GM18867 (cell line): ENCODE results near the gene POTEH.
"Not testable (repeated sequence)": the region's sequence is repeated elsewhere in the genome, so short reads cannot be mapped to it uniquely, and the experiment has no call there.

ENCODE experiments used
- ATAC-seq: cut with Tn5 transposase; IDR thresholded peaks from one replicate; pipeline ENCODE4 v1.9.1; 2021; ENCODE audit warnings: mild to moderate bottlenecking, moderate library complexity; ENCODE audit not compliant: unreplicated experiment

The POTEH gene

DNA sequence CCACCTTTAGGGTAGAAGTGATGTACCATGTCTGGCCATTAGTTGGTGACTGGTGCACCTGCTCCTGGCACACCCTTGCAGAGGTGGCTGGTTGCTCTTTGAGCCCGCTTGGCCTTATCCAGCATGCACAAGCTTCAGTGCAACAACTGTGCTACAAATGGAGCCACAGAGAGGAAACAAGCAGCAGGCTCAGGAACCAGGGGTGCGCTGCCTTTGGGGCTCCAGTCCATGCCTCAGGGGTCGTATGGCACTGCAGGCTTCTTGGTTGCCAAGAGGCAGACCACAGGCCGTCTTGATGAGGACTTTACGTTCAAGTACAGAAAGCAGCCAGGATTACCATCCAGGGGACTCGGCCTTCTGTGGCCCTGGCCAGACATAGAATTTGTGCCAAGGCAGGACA is 44.6 kb downstream of the POTEH start:
- ATAC-seq, result not testable (repeated sequence)

DNA sequence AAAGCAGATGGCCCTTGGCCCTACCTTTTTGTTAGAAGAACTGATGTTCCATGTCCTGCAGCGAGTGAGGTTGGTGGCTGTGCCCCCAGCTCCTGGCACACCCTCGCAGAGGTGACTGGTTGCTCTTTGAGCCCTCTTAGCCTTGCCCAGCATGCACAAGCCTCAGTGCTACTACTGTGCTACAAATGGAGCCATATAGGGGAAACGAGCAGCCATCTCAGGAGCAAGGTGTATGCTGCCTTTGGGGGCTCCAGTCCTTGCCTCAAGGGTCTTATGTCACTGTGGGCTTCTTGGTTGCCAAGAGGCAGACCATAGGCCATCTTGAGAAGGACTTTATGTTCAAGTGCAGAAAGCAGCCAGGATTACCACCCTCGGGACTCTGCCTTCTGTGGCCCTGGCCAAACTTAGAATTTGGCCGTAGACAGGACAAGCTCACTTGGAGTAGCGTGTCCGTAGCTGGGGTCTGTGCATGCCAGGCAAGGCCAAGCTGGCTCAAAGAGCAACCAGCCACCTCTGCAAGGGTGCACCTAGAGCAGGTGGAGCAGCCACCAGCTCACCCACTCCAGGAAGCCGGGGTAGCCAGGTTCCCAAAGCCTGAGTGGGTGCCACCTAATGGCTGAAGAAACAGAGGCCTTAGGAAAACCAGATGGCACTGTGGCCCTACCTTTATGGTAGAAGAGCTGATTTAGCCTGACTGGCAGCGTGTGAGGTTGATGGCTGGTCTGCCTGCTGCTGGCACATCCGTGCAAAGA is 48.5 kb downstream of the POTEH start:
- ATAC-seq, result not testable (repeated sequence)

DNA sequence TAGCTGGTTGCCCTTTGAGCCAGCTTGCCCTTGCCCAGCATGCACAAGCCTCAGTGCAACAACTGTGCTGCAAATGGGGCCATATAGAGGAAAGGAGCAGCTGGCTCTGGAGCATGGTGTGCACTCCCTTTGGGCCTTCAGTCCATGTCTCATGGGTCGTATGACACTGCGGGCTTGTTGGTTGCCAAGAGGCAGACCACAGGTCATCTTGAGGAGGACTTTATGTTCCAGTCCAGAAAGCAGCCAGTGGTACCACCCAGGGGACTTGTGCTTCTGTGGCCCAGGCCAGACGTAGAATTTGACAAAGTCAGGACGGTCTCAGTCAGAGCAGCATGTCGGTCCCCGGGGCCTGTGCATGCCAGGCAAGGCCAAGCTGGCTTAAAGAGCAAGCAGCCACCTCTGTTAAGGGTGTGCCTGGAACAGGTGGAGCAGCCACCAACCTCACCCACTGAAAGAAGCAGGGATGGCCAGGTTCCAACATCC is 49.1 kb downstream of the POTEH start:
- ATAC-seq, result not testable (repeated sequence)

DNA sequence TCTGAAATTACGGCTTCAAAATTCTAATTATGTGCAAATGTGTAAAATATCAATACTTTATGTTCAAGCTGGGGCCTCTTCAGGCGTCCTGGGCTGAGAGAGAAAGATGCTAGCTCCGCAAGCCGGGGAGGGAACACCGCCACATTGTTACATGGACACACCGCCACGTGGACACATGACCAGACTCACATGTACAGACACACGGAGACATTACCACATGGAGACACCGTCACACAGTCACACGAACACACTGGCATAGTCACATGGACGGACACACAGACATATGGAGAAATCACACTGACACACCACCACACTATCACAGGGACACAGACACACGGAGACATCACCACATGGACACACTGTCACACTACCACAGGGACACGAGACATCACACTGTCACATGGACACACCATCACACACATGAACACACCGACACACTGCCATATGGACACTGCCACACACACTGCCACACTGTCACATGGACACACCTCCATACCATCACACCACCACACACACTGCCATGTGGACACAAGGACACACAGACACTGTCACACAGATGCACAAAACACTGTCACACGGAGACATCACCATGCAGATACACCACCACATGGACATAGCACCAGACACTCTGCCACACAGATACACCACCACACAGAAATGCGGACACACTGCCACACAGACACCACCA is 58.0 kb downstream of the POTEH start:
- ATAC-seq, result not testable (repeated sequence)

DNA sequence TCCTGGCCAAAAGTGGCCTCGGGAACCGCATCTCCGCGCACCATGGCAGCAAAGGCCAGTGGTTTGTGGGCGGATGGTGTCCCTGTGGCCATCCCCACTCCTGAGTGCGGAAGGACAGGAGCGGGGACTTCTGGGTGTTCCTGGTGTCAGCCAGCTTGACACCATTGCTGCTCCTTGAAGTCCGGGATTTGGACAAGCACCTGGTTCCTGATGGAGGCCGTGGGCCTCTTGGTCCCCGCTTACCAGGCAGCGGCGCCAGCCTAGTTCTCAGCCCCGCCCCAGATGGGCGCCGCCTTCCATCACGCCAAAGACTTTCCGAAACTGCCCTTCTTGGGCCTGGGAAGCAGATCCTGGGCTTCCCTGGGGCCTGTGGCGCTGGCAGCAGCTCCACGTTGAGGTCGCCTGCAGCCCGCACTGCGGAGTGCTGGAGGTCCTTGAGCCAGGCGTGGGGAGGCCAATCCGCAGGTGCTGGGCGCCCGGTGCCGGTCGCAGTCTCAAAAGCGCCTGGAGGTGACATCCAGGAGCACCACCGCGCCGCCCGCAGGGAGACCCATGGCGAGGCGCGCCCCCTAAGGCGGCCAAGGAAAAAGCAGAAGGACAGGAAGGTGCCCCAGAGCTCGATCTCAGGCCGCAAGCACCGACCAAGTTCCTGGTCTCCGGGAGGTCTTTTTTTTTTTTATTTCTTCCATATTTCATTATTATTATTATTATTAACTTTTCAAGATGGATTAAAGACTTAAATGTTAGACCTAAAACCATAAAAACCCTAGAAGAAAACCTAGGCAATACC is 59.5 kb downstream of the POTEH start:
- not testable (repeated sequence) for ATAC-seq

DNA sequence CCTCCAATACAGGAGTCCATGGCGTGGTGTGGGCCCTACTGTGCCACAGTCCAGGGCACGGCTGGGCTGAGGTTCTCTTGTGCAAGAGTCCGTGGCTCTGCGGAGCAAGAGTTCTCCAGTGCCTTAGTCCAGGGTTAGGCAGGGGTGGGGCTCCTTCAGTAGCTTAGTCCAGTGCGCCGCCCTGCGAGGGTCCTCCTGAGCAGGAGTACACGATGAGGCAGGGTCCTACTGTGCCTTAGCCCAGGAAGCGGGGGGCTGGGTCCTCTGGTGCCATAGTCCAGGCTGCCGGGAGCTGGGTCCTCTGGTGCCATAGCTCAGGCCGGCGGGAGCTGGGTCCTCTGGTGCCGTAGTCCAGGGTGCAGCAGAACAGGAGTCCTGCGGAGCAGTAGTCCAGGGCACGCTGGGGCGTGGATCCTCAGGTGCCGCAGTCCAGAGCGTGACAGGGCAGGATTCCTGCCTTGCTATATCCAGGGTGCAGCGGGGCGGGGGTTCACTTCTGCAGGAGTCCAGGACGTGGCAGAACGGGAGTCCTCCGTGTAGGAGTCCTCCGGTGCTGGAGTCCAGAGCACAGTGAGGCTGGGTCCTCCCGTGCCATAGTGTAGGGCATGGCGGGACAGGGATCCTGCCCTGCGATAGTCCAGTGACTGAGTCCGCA is 69.7 kb downstream of the POTEH start:
- not testable (repeated sequence) for ATAC-seq

DNA sequence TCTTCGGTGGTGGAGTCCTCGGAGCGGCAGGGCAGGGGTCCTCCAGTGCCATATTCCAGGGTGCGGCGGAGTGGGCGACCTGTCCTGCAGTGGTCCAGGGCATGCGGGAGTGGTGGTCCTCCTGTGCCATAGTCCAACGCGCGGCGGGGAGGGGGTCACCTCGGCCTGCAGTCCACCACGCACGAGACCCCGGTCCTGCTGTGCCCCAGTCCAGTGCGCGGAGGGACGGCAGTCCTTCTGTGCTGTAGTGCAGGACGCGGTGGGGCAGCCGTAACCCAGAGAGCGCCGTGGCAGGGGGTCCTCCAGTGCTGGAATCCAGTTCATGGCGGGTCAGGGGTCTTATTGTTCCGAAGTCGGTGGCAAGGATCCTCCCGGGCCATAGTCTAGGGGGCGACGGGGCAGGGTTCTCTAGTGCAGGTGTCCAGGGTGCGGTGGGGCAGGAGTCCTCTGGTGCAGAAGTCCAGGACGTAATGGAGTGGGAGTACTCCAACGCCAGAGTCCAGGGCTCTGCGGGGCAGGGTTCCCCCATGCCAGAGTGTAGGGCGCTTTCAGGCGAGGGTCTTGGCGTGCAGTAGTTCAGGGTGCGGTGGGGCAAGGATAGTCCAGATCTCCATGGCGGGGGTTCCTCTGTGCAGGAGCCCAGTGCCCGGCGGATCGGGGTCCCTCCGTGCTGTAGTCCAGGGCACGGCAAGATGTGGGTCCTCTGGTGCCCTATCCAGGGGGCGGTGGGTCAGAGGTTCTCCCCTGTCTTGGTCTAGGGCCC is 70.7 kb downstream of the POTEH start:
- ATAC-seq, result not testable (repeated sequence)

DNA sequence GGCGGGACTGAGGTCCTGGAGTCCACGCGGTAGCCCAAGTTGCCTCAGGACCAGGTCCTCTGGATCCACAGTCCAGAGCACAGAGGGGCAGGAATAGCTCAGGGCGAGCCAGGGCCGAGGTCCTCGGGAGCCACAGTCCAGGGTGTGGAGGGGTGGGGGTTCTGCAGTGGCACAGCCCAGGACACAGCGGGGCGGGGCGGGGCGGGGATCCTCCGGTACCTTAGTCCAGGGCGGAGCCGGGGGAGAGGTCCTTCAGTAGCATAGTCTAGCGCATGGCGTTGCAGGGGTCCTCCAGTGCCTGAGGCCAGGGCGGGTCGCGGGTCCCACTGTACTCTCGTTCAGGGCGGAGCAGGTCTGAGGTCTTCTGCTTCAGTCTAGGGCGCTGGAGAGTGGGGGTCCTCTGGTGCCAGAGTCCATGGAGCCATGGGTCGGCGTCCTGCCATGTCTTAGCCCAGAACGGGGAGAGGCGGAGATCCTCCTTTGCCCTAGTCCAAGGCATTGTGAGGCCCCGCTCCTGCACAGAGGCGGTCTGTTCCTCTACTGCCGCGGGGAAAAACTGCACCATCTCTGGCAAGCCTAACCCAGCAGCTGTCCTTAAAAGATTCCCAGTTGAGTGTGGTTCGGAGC is 71.4 kb downstream of the POTEH start:
- not testable (repeated sequence) for ATAC-seq

DNA sequence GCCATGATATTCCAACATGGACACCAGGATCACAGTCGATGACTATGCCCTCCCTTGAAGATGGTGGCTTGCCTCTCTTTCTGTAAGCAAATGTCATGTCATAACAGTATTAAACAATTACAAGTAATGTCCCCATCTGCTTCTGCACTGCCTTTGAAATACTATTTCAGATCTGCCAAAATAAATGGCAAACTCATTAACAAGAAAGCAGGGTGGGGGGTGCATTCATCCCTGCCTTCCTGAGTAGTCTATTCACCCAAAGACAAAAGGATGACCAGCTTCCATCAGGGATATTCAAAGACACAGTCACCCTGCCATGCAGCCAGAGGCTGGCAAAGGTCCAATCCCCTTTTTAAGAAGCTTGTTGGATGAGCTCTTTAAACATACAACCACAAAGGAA is 73.7 kb downstream of the POTEH start:
- not testable (repeated sequence) for ATAC-seq
